A549 (cell line): ENCODE measurements around the gene PLBD2. TPM values are rescaled to one million over a fixed set of nuclear protein-coding genes. Genes with fewer than 3 reads are reported as not detected.

Source experiments
- ATAC-seq, 2 experiments: fragments of 200-7000 bp in 1 of 2; fragments of >200 bp in 1 of 2; cut with Nextera tagmentation in 1 of 2; cut with Tn5 transposase in 1 of 2; 3 replicates each; pipeline versions ENCODE4 v1.8.0 to v1.9.1; 2018 to 2020; ENCODE audit warnings: mild to moderate bottlenecking in 1 of 2, moderate library complexity in 1 of 2
- CTCF ChIA-PET: fragments of 300-600 bp; sonication (Branson Sonifier 250); formaldehyde crosslinking; extraction: SDS; loops from one replicate; lab custom pipeline; 2021; ENCODE audit warnings: antibody characterized with exemption, inconsistent platforms; lab: Yijun Ruan, JAX
- POLR2A ChIA-PET: fragments of 350-600 bp; formaldehyde crosslinking; extraction: SDS; loops from one replicate; lab custom pipeline; 2021; ENCODE audit warnings: antibody characterized with exemption, inconsistent platforms; lab: Yijun Ruan, JAX
- DNase-seq, 2 experiments: peaks; one replicate each; pipeline versions ENCODE4 v3.0.0 to v3.0.0-alpha.2; 2011 to 2016; ENCODE audit warnings: low read depth in 1 of 2, low spot score in 1 of 2
- FAIRE-seq: peaks from 2 replicates; lab custom pipeline; 2011; peaks lifted over from hg19 to GRCh38; lab: Jason Lieb, UNC
- H3K27ac ChIP-seq, 2 experiments: fragments of >200 bp; sonication (Bioruptor Twin); formaldehyde crosslinking; 3 replicates each; pipeline ENCODE4 v1.5.1; 2016 to 2017
- H3K4me1 ChIP-seq: fragments of >200 bp; sonication (Bioruptor Twin); formaldehyde crosslinking; 3 replicates; pipeline ENCODE4 v1.6.1; 2016
- H3K4me2 ChIP-seq: fragments of >200 bp; sonication (Bioruptor Twin); formaldehyde crosslinking; 3 replicates; pipeline ENCODE4 v1.6.1; 2016
- H3K4me3 ChIP-seq: fragments of >200 bp; sonication (Bioruptor Twin); formaldehyde crosslinking; 3 replicates; pipeline ENCODE4 v1.5.1; 2016
- H3K9me3 ChIP-seq: fragments of >200 bp; sonication (Bioruptor Twin); formaldehyde crosslinking; 3 replicates; pipeline ENCODE4 v1.6.1; 2016
- BCL3 ChIP-seq: fragments of >200 bp; sonication (Bioruptor Twin); formaldehyde crosslinking; IDR thresholded peaks from 3 replicates; pipeline ENCODE4 v1.6.1; 2016
- CBX2 ChIP-seq: fragments of 200-600 bp; sonication (generic); IDR thresholded peaks from 2 replicates; pipeline ENCODE4 v1.6.1; 2016; ENCODE audit warnings: low read depth, mild to moderate bottlenecking, borderline replicate concordance
- CHD2 ChIP-seq: fragments of 150-350 bp; IDR thresholded peaks from 2 replicates; pipeline ENCODE4 v1.6.1; 2014; ENCODE audit warnings: low read length; ENCODE audit not compliant: partially characterized antibody
- CTCF ChIP-seq: fragments of >200 bp; sonication (Bioruptor Twin); formaldehyde crosslinking; IDR thresholded peaks from 3 replicates; pipeline ENCODE4 v1.5.1; 2016
- EHMT2 ChIP-seq: fragments of 200-600 bp; sonication (generic); IDR thresholded peaks from 2 replicates; pipeline ENCODE4 v1.6.1; 2016; ENCODE audit warnings: antibody characterized with exemption, low read depth, mild to moderate bottlenecking, moderate library complexity
- EP300 ChIP-seq, 2 experiments: fragments of >200 bp; sonication (Bioruptor Twin); formaldehyde crosslinking; IDR thresholded peaks; 2 replicates in 1 of 2; 3 replicates in 1 of 2; pipeline ENCODE4 v1.6.1; 2016 to 2017
- FOSB ChIP-seq: fragments of 250-450 bp; sonication (Bioruptor Pico); IDR thresholded peaks from 2 replicates; pipeline ENCODE4 v1.5.0; 2020; ENCODE audit warnings: mild to moderate bottlenecking, moderate library complexity
- FOXS1 ChIP-seq: fragments of 250-450 bp; sonication (Bioruptor Pico); IDR thresholded peaks from 2 replicates; pipeline ENCODE4 v1.5.0; 2020; ENCODE audit warnings: mild to moderate bottlenecking, moderate library complexity
- HEYL ChIP-seq: fragments of 250-450 bp; sonication (Bioruptor Pico); IDR thresholded peaks from 2 replicates; pipeline ENCODE4 v1.8.0; 2021; ENCODE audit warnings: mild to moderate bottlenecking, moderate library complexity
- HMGXB4 ChIP-seq: fragments of 250-450 bp; sonication (Bioruptor Pico); IDR thresholded peaks from 2 replicates; pipeline ENCODE4 v1.5.0; 2021; ENCODE audit warnings: mild to moderate bottlenecking, moderate library complexity, borderline replicate concordance
- JUNB ChIP-seq: fragments of >200 bp; sonication (Bioruptor Twin); formaldehyde crosslinking; IDR thresholded peaks from 2 replicates; pipeline ENCODE4 v1.6.1; 2016
- KDM1A ChIP-seq: fragments of 200-600 bp; sonication (generic); IDR thresholded peaks from 2 replicates; pipeline ENCODE4 v1.6.1; 2016; ENCODE audit warnings: low read depth, mild to moderate bottlenecking
- MAZ ChIP-seq: fragments of 150-350 bp; IDR thresholded peaks from 2 replicates; pipeline ENCODE4 v1.6.1; 2014; ENCODE audit warnings: antibody characterized with exemption, low read depth, low read length, borderline replicate concordance
- MYC ChIP-seq: IDR thresholded peaks from 2 replicates; pipeline ENCODE4 v1.6.1; 2012; ENCODE audit warnings: mild to moderate bottlenecking, inconsistent platforms, low read length, improper control_type of control experiment, borderline replicate concordance
- NR3C1 ChIP-seq: fragments of >200 bp; sonication (Bioruptor Twin); formaldehyde crosslinking; IDR thresholded peaks from 3 replicates; pipeline ENCODE4 v1.6.1; 2017
- PHF8 ChIP-seq: fragments of 200-600 bp; sonication (generic); IDR thresholded peaks from 2 replicates; pipeline ENCODE4 v1.6.1; 2016; ENCODE audit warnings: low read depth, mild to moderate bottlenecking, antibody characterized with exemption, moderate library complexity, borderline replicate concordance
- RAD21 ChIP-seq, 2 experiments: fragments of >200 bp in 1 of 2; sonication (Bioruptor Twin) in 1 of 2; formaldehyde crosslinking in 1 of 2; IDR thresholded peaks in 1 of 2; conservative IDR thresholded peaks in 1 of 2; 2 replicates in 1 of 2; 3 replicates in 1 of 2; pipeline ENCODE4 v1.6.1; 2012 to 2018; ENCODE audit warnings: inconsistent platforms in 1 of 2
- SREBF2 ChIP-seq: fragments of 450-650 bp; IDR thresholded peaks from 2 replicates; pipeline ENCODE4 v1.6.1; 2014; ENCODE audit warnings: mild to moderate bottlenecking, moderate library complexity
- TP53 ChIP-seq: fragments of 250-450 bp; sonication (Bioruptor Pico); IDR thresholded peaks from 2 replicates; pipeline ENCODE4 v1.5.0; 2021; ENCODE audit warnings: mild to moderate bottlenecking, moderate library complexity
- ZC3H11A ChIP-seq: fragments of 450-650 bp; IDR thresholded peaks from 2 replicates; pipeline ENCODE4 v1.6.1; 2014; ENCODE audit warnings: antibody characterized with exemption, mild to moderate bottlenecking
- ZFP36 ChIP-seq: fragments of 450-650 bp; IDR thresholded peaks from 2 replicates; pipeline ENCODE4 v1.6.1; 2014; ENCODE audit warnings: borderline replicate concordance; ENCODE audit not compliant: partially characterized antibody
- ZSCAN20 ChIP-seq: fragments of 250-450 bp; sonication (Bioruptor Pico); IDR thresholded peaks from 2 replicates; pipeline ENCODE4 v1.8.0; 2022; ENCODE audit warnings: mild to moderate bottlenecking, moderate library complexity
- WGBS: methylation state at CpG from one replicate; pipeline ENCODE4 v1.1.6; 2017; ENCODE audit errors: missing lambda C conversion rate; 5-methylcytosine and 5-hydroxymethylcytosine counted together
- polyA plus RNA-seq, 4 experiments: library from polyadenylated mRNA; depleted of rRNA in 3 of 4; stranded (reverse); fragments of >200 nt; fragmentation: RNase III in 1 of 4; extraction: RNeasy Plus Mini Kit Qiagen cat#74134 plus additional on column Dnase treatment in 1 of 4; gene quantifications; 2 replicates in 3 of 4; 3 replicates in 1 of 4; pipeline ENCODE4 v1.2.3, GENCODE V29; 2011 to 2017

PLBD2 gene
- polyA plus RNA-seq, 2 of the 4 experiments (the other 2 are of a cell fraction), result 13.2 to 25.9 TPM

GRCh38 chr12:113329791-113330417, 28.5 kb upstream of the PLBD2 start:
- DNase-seq, result no peak
- H3K4me1 ChIP-seq, result peaks cover 13% of the 10 kb centered on the region
- no peak overlapping the region for H3K4me2 ChIP-seq
- WGBS, result 73% methylated on average over 1 of the region's 1 CpG
- TF ChIP-seq ZFP36, result peak; percentile 76
- TF ChIP-seq MAZ, result no peak
- no peak for ATAC-seq
- H3K4me3 ChIP-seq, result no peak overlapping the region
- FAIRE-seq, result no peak
- CTCF ChIA-PET, result interaction anchor here (0.6 to 1.0 kb wide), 4 partner anchors 14 to 95 kb away, joined by 3 to 4 read pairs (median 4); no protein-coding TSS in a partner anchor
- no peak overlapping the region for H3K27ac ChIP-seq
- H3K9me3 ChIP-seq, result no peaks in the 10 kb centered on the region
- POLR2A ChIA-PET, result no interaction called here

GRCh38 chr12:113330505-113330904, 27.9 kb upstream of the PLBD2 start:
- FAIRE-seq (no peak), DNase-seq (no peak), ATAC-seq (no peak)
- Histone ChIP-seq H3K4me1 (peaks cover 13% of the 10 kb centered on the region), H3K27ac (no peak overlapping the region), H3K4me2 (no peak overlapping the region), H3K4me3 (no peak overlapping the region), H3K9me3 (no peaks in the 10 kb centered on the region)
- 97% methylated on average over 2 of the region's 2 CpGs for WGBS
- ChIA-PET POLR2A (no interaction called here), CTCF (interaction anchor here (0.6 to 1.0 kb wide), 2 partner anchors 33 to 95 kb away, joined by 3 read pairs; no protein-coding TSS in a partner anchor)
- 0 out of 2 replicates have a peak, but pooled peaks have one; percentile 42 for TF ChIP-seq KDM1A
- no peak for TF ChIP-seq PHF8

- Histone ChIP-seq H3K4me2 (no peak overlapping the region), H3K27ac (no peak overlapping the region), H3K4me3 (no peak overlapping the region), H3K9me3 (no peaks in the 10 kb centered on the region), H3K4me1 (peaks cover 9% of the 10 kb centered on the region)
- ChIA-PET CTCF (interaction anchor here (0.6 to 1.3 kb wide), 5 partner anchors 20 to 135 kb away, joined by 3 to 7 read pairs (median 3); no protein-coding TSS in a partner anchor), POLR2A (no interaction called here)
- 92% methylated on average over 17 of the region's 17 CpGs for WGBS
- DNase-seq (no peak), ATAC-seq (no peak), FAIRE-seq (no peak)
- TF ChIP-seq FOXS1 (no peak), HMGXB4 (CRISPR knock-in tag) (no peak), CHD2 (no peak), RAD21 (conservative IDR thresholded peaks at IDR 0.05 in 1 of 2, IDR thresholded peaks at IDR 0.05 in 1 of 2) (no peak), HEYL (CRISPR knock-in tag) (no peak), EHMT2 (no peak), ZC3H11A (no peak), EP300 (IDR thresholded peaks at IDR 0.05) (no peak), MYC (no peak)
Observed at GRCh38 chr12:113332688-113333417, 25.5 kb upstream of the PLBD2 start.

- no peak overlapping the region for H3K27ac ChIP-seq
- ChIA-PET POLR2A (no interaction called here), CTCF (interaction anchor here (0.7 kb wide), 2 partner anchors 92 to 158 kb away, joined by 3 read pairs; no protein-coding TSS in a partner anchor)
- no peak for DNase-seq
- no peak overlapping the region for H3K4me3 ChIP-seq
- no peaks in the 10 kb centered on the region for H3K9me3 ChIP-seq
- H3K4me2 ChIP-seq, result peak overlapping the region; percentile 92; the same call in 2 of the 3 replicates
- no peak for FAIRE-seq
- peaks cover 9% of the 10 kb centered on the region for H3K4me1 ChIP-seq
- ATAC-seq, result no peak
- WGBS, result 95% methylated on average over 4 of the region's 5 CpGs
- TF ChIP-seq FOSB, result no peak
- no peak for TF ChIP-seq CTCF
- TF ChIP-seq CBX2, result no peak
- no peak for TF ChIP-seq TP53 (CRISPR knock-in tag)
- TF ChIP-seq MAZ, result no peak
- TF ChIP-seq ZSCAN20 (CRISPR knock-in tag), result no peak
- no peak for TF ChIP-seq BCL3
- no peak for TF ChIP-seq NR3C1
- no peak for TF ChIP-seq JUNB
- no peak for TF ChIP-seq ZFP36
- TF ChIP-seq SREBF2, result no peak
Observed at GRCh38 chr12:113333418-113333750, 25.0 kb upstream of the PLBD2 start.
